Trophoblast cell (in vitro differentiated cells and primary cell): ENCODE data around the gene C19orf25.
A peak's percentile ranks its signal among the peaks of the same experiment; 100 is the strongest.
"Not testable (repeated sequence)": the region's sequence is repeated elsewhere in the genome, so short reads cannot be mapped to it uniquely, and the experiment has no call there.

Source experiments
- DNase-seq, 2 donors: peaks; one replicate each; pipeline ENCODE4 v3.0.0-alpha.2; 2016
- H2AFZ ChIP-seq: 2 replicates; pipeline ENCODE4 v1.6.1; 2013; ENCODE audit warnings: low read length, moderate library complexity, mild to moderate bottlenecking; ENCODE audit not compliant: insufficient read depth, poor library complexity
- H2AK5ac ChIP-seq: 2 replicates; pipeline ENCODE4 v1.6.1; 2013; ENCODE audit warnings: mild to moderate bottlenecking, low read length
- H2BK120ac ChIP-seq: 2 replicates; pipeline ENCODE4 v1.6.1; 2013; ENCODE audit warnings: low read length, mild to moderate bottlenecking, moderate library complexity; ENCODE audit not compliant: insufficient read depth, poor library complexity
- H2BK12ac ChIP-seq: 2 replicates; pipeline ENCODE4 v1.6.1; 2013; ENCODE audit warnings: mild to moderate bottlenecking, low read length, moderate library complexity
- H2BK5ac ChIP-seq: 2 replicates; pipeline ENCODE4 v1.6.1; 2013; ENCODE audit warnings: low read length, low read depth, moderate library complexity, mild to moderate bottlenecking; ENCODE audit not compliant: poor library complexity
- H3K14ac ChIP-seq: 2 replicates; pipeline ENCODE4 v1.6.1; 2013; ENCODE audit warnings: mild to moderate bottlenecking, low read length
- H3K18ac ChIP-seq: 2 replicates; pipeline ENCODE4 v1.6.1; 2013; ENCODE audit warnings: mild to moderate bottlenecking, low read length
- H3K23ac ChIP-seq: 2 replicates; pipeline ENCODE4 v1.6.1; 2013; ENCODE audit warnings: low read length
- H3K27ac ChIP-seq: 2 replicates; pipeline ENCODE4 v1.5.1; 2013; ENCODE audit warnings: low read depth, mild to moderate bottlenecking, inconsistent platforms, low read length, moderate library complexity
- H3K27me3 ChIP-seq: 2 replicates; pipeline ENCODE4 v1.6.1; 2013; ENCODE audit warnings: inconsistent platforms, mild to moderate bottlenecking, low read length, moderate library complexity; ENCODE audit not compliant: insufficient read depth
- H3K36me3 ChIP-seq, 2 experiments: 1 replicate in 1 of 2; 2 replicates in 1 of 2; pipeline ENCODE4 v1.6.1; 2013; ENCODE audit warnings: low read length in 2 of 2, mild to moderate bottlenecking in 2 of 2, moderate library complexity in 1 of 2; ENCODE audit not compliant: insufficient read depth in 2 of 2, control insufficient read depth in 1 of 2
- H3K4ac ChIP-seq: 2 replicates; pipeline ENCODE4 v1.6.1; 2013; ENCODE audit warnings: low read depth, mild to moderate bottlenecking, low read length, moderate library complexity
- H3K4me1 ChIP-seq, 2 experiments: 1 replicate in 1 of 2; 2 replicates in 1 of 2; pipeline ENCODE4 v1.6.1; 2013; ENCODE audit warnings: low read length in 2 of 2, mild to moderate bottlenecking in 2 of 2, moderate library complexity in 1 of 2; ENCODE audit not compliant: insufficient read depth in 2 of 2, control insufficient read depth in 1 of 2
- H3K4me2 ChIP-seq: 2 replicates; pipeline ENCODE4 v1.6.1; 2013; ENCODE audit warnings: inconsistent platforms, mild to moderate bottlenecking, low read length, moderate library complexity
- H3K4me3 ChIP-seq: 2 replicates; pipeline ENCODE4 v1.5.1; 2013; ENCODE audit warnings: mild to moderate bottlenecking, low read depth, low read length, inconsistent platforms
- H3K79me1 ChIP-seq: one replicate; pipeline ENCODE4 v1.6.1; 2013; ENCODE audit warnings: low read length
- H3K79me2 ChIP-seq: 2 replicates; pipeline ENCODE4 v1.6.1; 2013; ENCODE audit warnings: low read length, mild to moderate bottlenecking; ENCODE audit not compliant: control insufficient read depth, insufficient read depth, poor library complexity
- H3K9ac ChIP-seq: 2 replicates; pipeline ENCODE4 v1.6.1; 2013; ENCODE audit warnings: mild to moderate bottlenecking, low read length
- H3K9me3 ChIP-seq: 2 replicates; pipeline ENCODE4 v1.6.1; 2013; ENCODE audit warnings: low read depth, mild to moderate bottlenecking, control low read depth, inconsistent platforms, low read length; ENCODE audit not compliant: insufficient read depth
- H4K12ac ChIP-seq: 2 replicates; pipeline ENCODE4 v1.6.1; 2013; ENCODE audit warnings: low read depth, mild to moderate bottlenecking, low read length, moderate library complexity
- H4K8ac ChIP-seq: 2 replicates; pipeline ENCODE4 v1.6.1; 2013; ENCODE audit warnings: low read depth, mild to moderate bottlenecking, low read length, moderate library complexity
- H4K91ac ChIP-seq: one replicate; pipeline ENCODE4 v1.6.1; 2013; ENCODE audit warnings: low read depth, mild to moderate bottlenecking, low read length, moderate library complexity
- WGBS: extraction: QIAGEN DNeasy Blood & Tissue Kit; methylation state at CpG from one replicate; pipeline ENCODE4 v1.1.7; 2013; ENCODE audit warnings: missing lambda C conversion rate; ENCODE audit not compliant: insufficient read length, insufficient coverage; ENCODE audit errors: extremely low coverage; 5-methylcytosine and 5-hydroxymethylcytosine counted together

The C19orf25 gene

GRCh38 chr19:1519802-1520201, 40.8 kb upstream of the C19orf25 start:
- H3K4ac ChIP-seq, H3K4me1 ChIP-seq, H3K36me3 ChIP-seq, H2AK5ac ChIP-seq, H2BK12ac ChIP-seq, H3K14ac ChIP-seq, H2BK120ac ChIP-seq, H4K8ac ChIP-seq, H3K27ac ChIP-seq, H4K12ac ChIP-seq, H3K79me2 ChIP-seq, H3K9ac ChIP-seq, H3K18ac ChIP-seq, DNase-seq, H3K79me1 ChIP-seq, H2BK5ac ChIP-seq, H3K23ac ChIP-seq, H4K91ac ChIP-seq, H3K4me3 ChIP-seq, H2AFZ ChIP-seq, H3K4me2 ChIP-seq: not testable (repeated sequence)
- WGBS: no CpG with 5 or more reads among the region's 8 CpGs
- Histone ChIP-seq H3K9me3 (peaks cover 18% of the 10 kb centered on the region), H3K27me3 (peaks cover 19% of the 10 kb centered on the region)

- WGBS: no CpG with 5 or more reads among the region's 4 CpGs
- Histone ChIP-seq H2AK5ac (no peak overlapping the region), H3K27ac (no peak overlapping the region)
These were observed 39.5 kb upstream of the C19orf25 start for GRCh38 chr19:1518471-1518870.

GRCh38 chr19:1516395-1516753, 37.4 kb upstream of the C19orf25 start:
- Histone ChIP-seq H3K27ac (no peak overlapping the region), H2AFZ (no peak overlapping the region), H3K9me3 (peaks cover 11% of the 10 kb centered on the region), H2BK120ac (no peak overlapping the region), H3K4me2 (no peak overlapping the region), H3K4me3 (no peak overlapping the region), H3K18ac (no peak overlapping the region), H4K91ac (no peak overlapping the region), H4K8ac (no peak overlapping the region), H3K14ac (no peak overlapping the region), H2BK12ac (no peak overlapping the region), H3K9ac (no peak overlapping the region), H2AK5ac (no peak overlapping the region), H3K4me1 (peaks cover 0 to 4% of the 10 kb centered on the region in 2 experiments), H3K36me3 (no peaks in the 10 kb centered on the region), H3K27me3 (no peaks in the 10 kb centered on the region), H3K23ac (no peak overlapping the region), H3K4ac (no peak overlapping the region), H3K79me1 (peaks cover 8% of the 10 kb centered on the region), H2BK5ac (no peak overlapping the region), H3K79me2 (no peaks in the 10 kb centered on the region), H4K12ac (no peak overlapping the region)
- DNase-seq: no peak
- no CpG with 5 or more reads among the region's 8 CpGs for WGBS

More at GRCh38 chr19:1518471-1518870, 39.5 kb upstream of the C19orf25 start:
- H3K4me2 ChIP-seq: no peak overlapping the region
- no peak overlapping the region for H2BK5ac ChIP-seq
- H3K9ac ChIP-seq: no peak overlapping the region
- H3K36me3 ChIP-seq: no peaks in the 10 kb centered on the region
- H3K9me3 ChIP-seq: peaks cover 15% of the 10 kb centered on the region
- H3K4me3 ChIP-seq: peak overlapping the region; percentile 54
- no peak overlapping the region for H4K91ac ChIP-seq
- no peak overlapping the region for H2BK120ac ChIP-seq
- no peak overlapping the region for H3K14ac ChIP-seq
- no peak overlapping the region for H4K8ac ChIP-seq
- H3K4ac ChIP-seq: no peak overlapping the region
- H3K27me3 ChIP-seq: peaks cover 7% of the 10 kb centered on the region
- H3K4me1 ChIP-seq: peaks cover 0 to 2% of the 10 kb centered on the region in 2 experiments
- H4K12ac ChIP-seq: no peak overlapping the region
- H3K18ac ChIP-seq: no peak overlapping the region
- peaks cover 2% of the 10 kb centered on the region for H3K79me1 ChIP-seq
- DNase-seq: no peak
- no peak overlapping the region for H2AFZ ChIP-seq
- no peaks in the 10 kb centered on the region for H3K79me2 ChIP-seq
- no peak overlapping the region for H2BK12ac ChIP-seq
- H3K23ac ChIP-seq: no peak overlapping the region

GRCh38 chr19:1514986-1515721, 36.1 kb upstream of the C19orf25 start:
- Histone ChIP-seq H3K36me3 (no peaks in the 10 kb centered on the region), H3K9ac (peak overlapping the region; percentile 52), H3K4me1 (peaks cover 0 to 4% of the 10 kb centered on the region in 2 experiments), H4K8ac (no peak overlapping the region), H4K91ac (no peak overlapping the region), H2BK12ac (no peak overlapping the region), H3K4me3 (no peak overlapping the region), H3K18ac (no peak overlapping the region), H3K4ac (no peak overlapping the region), H2BK5ac (no peak overlapping the region), H2AFZ (no peak overlapping the region), H2AK5ac (no peak overlapping the region), H3K23ac (no peak overlapping the region), H3K9me3 (peaks cover 11% of the 10 kb centered on the region), H2BK120ac (no peak overlapping the region), H3K79me2 (no peaks in the 10 kb centered on the region), H3K14ac (no peak overlapping the region), H3K79me1 (peaks cover 8% of the 10 kb centered on the region), H3K4me2 (no peak overlapping the region), H3K27me3 (no peaks in the 10 kb centered on the region), H4K12ac (no peak overlapping the region), H3K27ac (no peak overlapping the region)
- WGBS: no CpG with 5 or more reads among the region's 14 CpGs
- no peak for DNase-seq
